GM18499 (cell line): Measurements from ENCODE around the gene HECW1.

Experiments used
- ATAC-seq: cut with Tn5 transposase; IDR thresholded peaks from one replicate; pipeline ENCODE4 v1.9.1; 2021; ENCODE audit warnings: moderate number of reproducible peaks; ENCODE audit not compliant: insufficient read depth, unreplicated experiment

The HECW1 gene

GRCh38 chr7:43395351-43395750 lies 282.9 kb downstream of the HECW1 start:
- ATAC-seq: no peak

GRCh38 chr7:43396187-43396740 lies 283.8 kb downstream of the HECW1 start:
- ATAC-seq: no peak

GRCh38 chr7:43398831-43399230 lies 286.4 kb downstream of the HECW1 start:
- ATAC-seq: no peak

GRCh38 chr7:43405948-43406347 lies 293.5 kb downstream of the HECW1 start:
- no peak for ATAC-seq

DNA sequence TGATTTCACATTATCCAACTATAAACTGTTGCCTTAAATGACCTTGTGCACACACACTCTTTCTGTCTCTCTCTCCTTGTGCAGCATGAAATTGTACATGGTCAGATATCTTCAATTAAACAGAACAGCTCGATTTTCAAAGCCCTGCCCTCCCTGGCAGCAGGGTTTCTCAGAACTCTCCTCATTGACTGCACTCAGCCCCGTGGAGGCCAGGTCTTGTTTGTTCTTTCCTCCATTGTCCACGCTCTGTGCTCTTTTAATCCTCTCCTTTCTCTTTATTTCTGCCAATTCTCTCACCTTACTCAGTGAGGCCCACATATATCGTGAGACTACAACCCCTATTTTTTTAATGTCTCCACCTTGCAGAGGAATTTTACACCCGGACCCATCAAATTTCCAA lies 294.5 kb downstream of the HECW1 start:
- no peak for ATAC-seq

GRCh38 chr7:43408981-43409380 lies 296.5 kb downstream of the HECW1 start:
- no peak for ATAC-seq

GRCh38 chr7:43417455-43417854 lies 305.0 kb downstream of the HECW1 start:
- no peak for ATAC-seq

DNA sequence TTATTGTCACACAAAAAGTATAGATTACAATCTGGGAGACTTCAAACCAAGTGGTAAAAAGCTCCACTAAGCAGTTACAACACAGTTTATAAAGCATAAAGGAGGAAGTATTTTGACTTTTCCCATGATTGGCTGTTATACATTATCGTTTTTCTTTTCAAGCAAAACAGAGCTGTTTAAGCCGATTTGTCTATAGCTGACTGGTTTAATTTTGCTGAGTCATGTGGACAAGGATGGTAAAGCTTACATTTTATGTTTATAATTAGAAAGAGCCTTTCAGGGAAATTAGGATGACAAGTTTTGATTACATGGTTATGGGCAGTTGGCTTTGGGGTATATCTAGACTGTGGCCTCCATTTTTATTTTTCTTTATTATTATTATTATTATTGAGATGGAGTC lies 318.0 kb downstream of the HECW1 start:
- no peak for ATAC-seq

- ATAC-seq: no peak
Measured at GRCh38 chr7:43431020-43431595, 318.7 kb downstream of the HECW1 start.

GRCh38 chr7:43433639-43434038 lies 321.2 kb downstream of the HECW1 start:
- no peak for ATAC-seq

DNA sequence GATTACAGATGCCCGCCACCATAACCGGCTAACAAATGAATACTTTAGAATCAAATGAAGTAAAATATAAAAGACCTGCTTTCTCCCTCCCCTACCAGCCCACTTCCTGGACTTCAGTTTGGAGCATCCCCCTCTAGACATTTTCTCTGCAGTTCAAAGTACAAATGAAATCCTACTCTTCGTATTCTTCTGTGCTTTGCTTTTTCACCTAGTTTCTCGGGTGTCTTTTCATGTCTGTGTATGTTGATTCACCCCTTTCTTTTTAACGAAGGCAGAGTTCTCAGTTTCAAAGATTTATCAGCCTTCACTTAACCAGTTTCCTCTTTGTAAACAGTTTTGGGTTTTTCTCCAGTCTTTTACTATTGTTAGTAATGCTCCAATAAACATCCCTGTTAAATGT lies 324.6 kb downstream of the HECW1 start:
- ATAC-seq: no peak

GRCh38 chr7:43438897-43439479 lies 326.5 kb downstream of the HECW1 start:
- ATAC-seq: no peak

GRCh38 chr7:43439631-43440401 lies 327.4 kb downstream of the HECW1 start:
- no peak for ATAC-seq

- no peak for ATAC-seq
Measured at GRCh38 chr7:43441231-43442130, 329.0 kb downstream of the HECW1 start.

DNA sequence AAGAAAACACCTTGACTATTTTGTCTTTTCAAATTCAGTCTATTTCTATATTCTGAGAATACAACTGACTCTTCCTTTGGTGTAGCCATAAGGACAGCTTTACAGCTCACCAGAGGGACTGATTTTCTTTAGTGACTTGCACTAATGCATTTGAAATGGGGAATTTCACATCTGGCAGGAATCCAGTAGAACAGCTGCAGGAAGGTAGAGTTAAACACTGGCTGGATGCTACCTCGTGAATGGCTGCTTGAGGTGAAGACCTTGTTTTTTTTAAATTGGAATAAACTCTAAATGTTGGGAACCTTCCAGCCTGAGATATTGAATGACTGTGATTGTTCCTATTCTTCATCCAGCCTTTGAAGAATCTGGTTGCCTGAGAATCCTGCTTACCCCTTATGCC lies 330.9 kb downstream of the HECW1 start:
- no peak for ATAC-seq

DNA sequence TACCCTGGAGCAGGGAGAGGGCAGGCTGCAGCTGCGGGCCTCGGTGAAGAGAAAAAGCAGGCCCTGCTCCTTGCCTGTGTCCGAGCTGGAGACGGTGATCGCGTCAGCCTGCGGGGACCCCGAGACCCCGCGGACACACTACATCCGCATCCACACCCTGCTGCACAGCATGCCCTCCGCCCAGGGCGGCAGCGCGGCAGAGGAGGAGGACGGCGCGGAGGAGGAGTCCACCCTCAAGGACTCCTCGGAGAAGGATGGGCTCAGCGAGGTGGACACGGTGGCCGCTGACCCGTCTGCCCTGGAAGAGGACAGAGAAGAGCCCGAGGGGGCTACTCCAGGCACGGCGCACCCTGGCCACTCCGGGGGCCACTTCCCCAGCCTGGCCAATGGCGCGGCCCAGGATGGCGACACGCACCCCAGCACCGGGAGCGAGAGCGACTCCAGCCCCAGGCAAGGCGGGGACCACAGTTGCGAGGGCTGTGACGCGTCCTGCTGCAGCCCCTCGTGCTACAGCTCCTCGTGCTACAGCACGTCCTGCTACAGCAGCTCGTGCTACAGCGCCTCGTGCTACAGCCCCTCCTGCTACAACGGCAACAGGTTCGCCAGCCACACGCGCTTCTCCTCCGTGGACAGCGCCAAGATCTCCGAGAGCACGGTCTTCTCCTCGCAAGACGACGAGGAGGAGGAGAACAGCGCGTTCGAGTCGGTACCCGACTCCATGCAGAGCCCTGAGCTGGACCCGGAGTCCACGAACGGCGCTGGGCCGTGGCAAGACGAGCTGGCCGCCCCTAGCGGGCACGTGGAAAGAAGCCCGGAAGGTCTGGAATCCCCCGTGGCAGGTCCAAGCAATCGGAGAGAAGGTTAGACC lies 332.5 kb downstream of the HECW1 start:
- ATAC-seq: no peak

GRCh38 chr7:43449577-43449976 lies 337.1 kb downstream of the HECW1 start:
- no peak for ATAC-seq

- no peak for ATAC-seq
Measured at GRCh38 chr7:43450894-43451293, 338.4 kb downstream of the HECW1 start.

DNA sequence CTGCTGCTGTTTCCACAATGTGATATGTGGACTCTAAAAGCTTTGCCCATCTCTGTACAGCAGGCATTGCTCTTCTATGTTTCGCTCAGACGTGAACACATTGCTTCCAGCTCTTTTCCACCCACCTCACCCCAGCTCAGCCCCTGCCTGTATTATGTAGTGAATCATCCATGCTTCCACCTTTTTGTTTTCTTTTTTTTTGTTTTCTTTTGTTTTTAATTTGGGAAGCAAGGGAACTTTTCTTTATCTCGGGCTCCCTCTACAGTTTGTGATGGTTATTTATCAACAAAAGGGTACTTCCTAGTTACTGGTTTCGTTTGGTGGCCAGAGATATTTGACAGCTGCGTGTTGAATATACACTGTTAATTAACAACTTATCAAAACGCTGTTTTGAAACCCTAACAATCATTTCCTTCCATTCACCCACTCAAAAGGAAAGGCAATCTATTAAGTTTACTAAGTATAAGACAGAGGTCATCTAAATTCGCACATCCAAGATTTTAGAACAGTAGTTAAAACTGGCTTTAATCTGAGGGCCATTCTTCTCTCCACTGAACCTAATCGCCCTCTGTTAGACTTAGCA lies 342.6 kb downstream of the HECW1 start:
- no peak for ATAC-seq
